HG02763 (cell line): ENCODE results near the gene DIDO1.
"Not testable (repeated sequence)": the region's sequence is repeated elsewhere in the genome, so short reads cannot be mapped to it uniquely, and the experiment has no call there.

Experiments
- ATAC-seq: cut with Tn5 transposase; IDR thresholded peaks from one replicate; pipeline ENCODE4 v1.9.1; 2021; ENCODE audit warnings: mild to moderate bottlenecking, moderate library complexity; ENCODE audit not compliant: unreplicated experiment

The DIDO1 gene

GRCh38 chr20:62858058-62858830 lies 68.1 kb downstream of the DIDO1 start:
- no peak for ATAC-seq

GRCh38 chr20:62856931-62857619 lies 69.2 kb downstream of the DIDO1 start:
- no peak for ATAC-seq

DNA sequence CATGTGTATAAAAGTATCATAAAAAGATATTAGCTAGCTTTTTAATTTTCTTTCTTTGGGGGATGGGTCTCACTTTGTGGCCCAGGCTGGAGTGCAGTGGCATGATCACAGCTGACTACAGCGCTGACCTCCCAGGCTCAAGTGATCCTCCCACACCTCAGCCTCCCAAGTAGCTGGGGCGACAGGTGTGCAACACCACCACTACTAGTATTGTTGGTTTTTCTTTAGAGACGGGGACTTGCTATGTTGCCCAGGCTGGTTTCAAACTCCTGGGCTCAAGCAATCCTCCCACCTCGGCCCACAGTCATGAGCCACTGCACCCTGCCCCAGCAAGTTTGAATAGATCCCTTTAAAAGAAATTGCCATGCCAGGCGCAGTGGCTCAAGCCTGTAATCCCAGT lies 71.2 kb downstream of the DIDO1 start:
- no peak for ATAC-seq

DNA sequence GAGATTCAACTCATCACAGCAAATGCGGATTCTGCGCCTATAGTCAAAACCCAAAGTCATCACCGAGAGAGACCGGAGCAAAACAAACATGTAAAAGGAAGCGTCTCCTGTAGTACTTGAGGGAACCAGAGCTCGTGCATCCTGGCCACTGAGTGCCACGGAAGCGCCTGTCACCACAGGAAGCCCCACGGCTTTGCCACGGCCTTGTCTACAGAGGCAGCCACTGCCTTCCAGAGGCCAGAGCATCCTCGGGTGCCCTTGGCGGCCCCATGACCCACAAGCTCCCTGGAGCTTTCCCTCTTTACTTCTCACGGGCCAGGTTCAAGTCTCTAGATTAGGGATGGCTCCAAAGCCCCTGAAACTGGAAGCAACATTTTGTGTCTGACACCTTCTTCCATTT lies 72.2 kb downstream of the DIDO1 start:
- ATAC-seq, result no peak

DNA sequence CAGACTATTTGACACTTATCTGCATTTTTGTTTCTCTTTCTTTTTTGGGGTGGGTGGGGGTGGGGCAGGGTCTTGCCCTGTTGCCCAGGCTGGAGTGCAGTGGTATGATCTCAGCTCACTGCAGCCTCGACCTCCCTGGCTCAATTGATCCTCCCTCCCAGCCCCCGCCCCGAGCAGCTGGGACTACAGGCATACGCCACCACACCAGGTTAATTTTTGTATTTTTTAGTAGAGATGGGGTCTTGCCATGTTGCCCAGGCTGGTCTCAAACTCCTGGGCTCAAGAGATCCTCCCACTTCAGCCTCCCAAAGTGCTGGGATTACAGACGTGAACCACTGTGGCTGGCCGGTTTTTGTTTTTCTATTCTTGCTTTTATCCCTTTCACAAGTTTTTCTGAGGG lies 73.0 kb downstream of the DIDO1 start:
- ATAC-seq, result not testable (repeated sequence)

DNA sequence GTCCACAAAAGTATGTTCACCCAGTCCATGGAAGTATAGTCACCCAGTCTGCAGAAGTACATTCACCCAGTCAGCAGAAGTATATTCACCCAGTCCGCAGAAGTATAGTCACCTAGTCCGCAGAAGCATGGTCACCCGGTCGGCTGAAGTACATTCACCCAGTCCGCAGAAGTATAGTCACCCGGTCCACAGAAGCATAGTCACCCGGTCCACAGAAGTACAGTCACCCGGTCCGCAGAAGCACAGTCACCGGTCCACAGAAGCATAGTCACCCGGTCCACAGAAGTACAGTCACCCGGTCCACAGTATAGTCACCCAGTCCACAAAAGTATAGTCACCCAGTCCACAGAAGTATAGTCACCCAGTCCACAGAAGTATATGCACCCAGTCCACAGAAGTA lies 73.5 kb downstream of the DIDO1 start:
- ATAC-seq, result no peak

DNA sequence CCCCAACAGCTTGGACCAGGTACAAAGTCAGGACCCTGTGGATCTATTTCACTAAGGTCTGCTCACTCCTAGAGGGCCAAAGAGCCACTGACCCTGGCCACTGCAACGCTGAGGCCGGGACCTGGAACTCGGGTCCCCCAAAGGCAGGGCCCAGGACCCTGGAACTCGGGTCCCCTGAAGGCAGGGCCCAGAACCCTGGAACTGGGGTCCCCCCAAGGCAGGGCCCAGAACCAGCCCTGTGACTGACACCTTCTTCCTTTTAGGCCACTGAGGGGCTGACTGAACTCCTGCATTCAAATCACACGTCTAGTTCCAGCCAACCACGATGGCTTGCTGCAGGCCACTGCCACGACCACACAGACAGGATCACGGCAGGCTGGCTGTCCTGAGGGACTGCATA lies 74.1 kb downstream of the DIDO1 start:
- no peak for ATAC-seq

GRCh38 chr20:62850333-62850974 lies 75.9 kb downstream of the DIDO1 start:
- ATAC-seq, result no peak

- no peak for ATAC-seq
These were observed 76.9 kb downstream of the DIDO1 start for GRCh38 chr20:62849431-62849830.

- ATAC-seq, result not testable (repeated sequence)
These were observed 77.4 kb downstream of the DIDO1 start for GRCh38 chr20:62848917-62849316.

- ATAC-seq, result no peak
These were observed 80.0 kb downstream of the DIDO1 start for GRCh38 chr20:62846166-62846890.

GRCh38 chr20:62845416-62846160 lies 80.7 kb downstream of the DIDO1 start:
- ATAC-seq, result no peak

GRCh38 chr20:62844182-62844581 lies 82.1 kb downstream of the DIDO1 start:
- ATAC-seq, result no peak

- no peak for ATAC-seq
These were observed 82.6 kb downstream of the DIDO1 start for GRCh38 chr20:62843656-62844055.

- no peak for ATAC-seq
These were observed 84.5 kb downstream of the DIDO1 start for GRCh38 chr20:62841705-62842212.

DNA sequence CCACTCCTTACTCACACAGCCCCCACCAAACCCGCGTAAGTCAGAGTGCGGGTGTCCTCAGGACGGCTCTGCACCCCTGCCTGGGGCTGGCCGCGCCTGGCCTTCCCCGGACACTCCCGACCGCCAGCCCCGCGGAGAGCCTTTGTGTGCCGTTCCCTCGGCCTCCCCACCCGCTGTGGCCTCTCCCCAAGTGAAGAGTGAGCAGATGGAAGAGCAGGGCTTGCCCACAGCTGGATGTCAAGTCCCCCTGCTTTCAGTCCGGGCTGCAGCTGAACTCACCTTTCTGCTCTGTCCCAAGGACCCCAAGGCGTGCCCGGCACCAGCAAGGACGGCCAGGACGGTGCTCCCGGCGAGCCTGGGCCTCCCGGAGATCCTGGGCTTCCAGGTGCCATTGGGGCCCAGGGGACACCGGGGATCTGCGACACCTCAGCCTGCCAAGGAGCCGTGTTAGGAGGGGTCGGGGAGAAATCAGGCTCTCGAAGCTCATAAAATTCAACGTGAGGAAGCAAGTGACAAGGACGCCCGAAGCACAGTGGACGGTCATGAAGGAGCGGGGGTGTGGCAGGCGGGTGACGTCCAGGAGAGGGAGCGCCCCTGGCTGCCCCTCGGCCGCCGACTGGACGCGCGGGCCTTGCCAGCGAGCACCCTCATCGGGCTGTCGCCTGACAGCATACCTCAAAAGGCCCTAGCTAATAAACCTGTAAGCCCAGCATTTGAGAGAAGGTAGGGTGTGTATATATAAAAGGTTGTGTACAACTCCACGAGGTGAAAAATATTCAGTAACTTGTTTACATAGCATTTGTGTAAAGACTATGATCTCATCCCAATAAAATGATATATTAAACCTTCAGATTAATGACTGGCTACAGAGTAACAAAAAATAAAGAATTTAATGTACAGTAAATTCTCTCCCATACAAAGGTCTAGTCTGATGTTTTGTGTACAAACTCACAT lies 85.8 kb downstream of the DIDO1 start:
- ATAC-seq, result no peak

DNA sequence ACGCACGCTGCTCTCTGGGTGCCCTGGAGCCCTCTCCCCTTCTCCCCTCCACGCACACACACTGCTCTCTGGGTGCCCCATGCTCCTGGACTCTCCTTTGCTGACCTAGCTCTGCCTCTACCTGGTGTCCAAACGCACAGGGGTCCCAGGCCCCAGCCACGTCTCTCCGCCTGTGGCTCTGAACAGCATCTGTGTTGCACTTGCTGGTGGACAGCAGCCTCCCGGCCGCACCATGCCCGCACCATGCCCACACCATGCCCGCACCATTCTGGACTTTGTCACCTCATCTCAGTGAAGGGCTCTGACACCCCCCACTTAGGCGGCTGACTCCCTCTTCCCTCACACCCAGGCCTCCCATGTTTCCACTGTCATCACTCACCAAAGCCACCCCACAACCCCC lies 86.5 kb downstream of the DIDO1 start:
- no peak for ATAC-seq

- no peak for ATAC-seq
These were observed 87.0 kb downstream of the DIDO1 start for GRCh38 chr20:62839261-62839660.
